ENCODE results near the gene IVD.

Gene IVD

GRCh38 chr15:40461958-40462357 lies 56.4 kb downstream of the IVD start:
- TF ChIP-seq POU6F1 (CRISPR knock-in tag; IDR thresholded peaks at IDR 0.05; ENCODE audit: borderline replicate concordance, low read depth) = no peak
- TF ChIP-seq ZFP30 (CRISPR knock-in tag; IDR thresholded peaks at IDR 0.05) = no peak
- no peak for TF ChIP-seq BACH2 (CRISPR knock-in tag; IDR thresholded peaks at IDR 0.05; ENCODE audit: borderline replicate concordance)
- no peak for TF ChIP-seq CSRNP3 (CRISPR knock-in tag; IDR thresholded peaks at IDR 0.05)
- TF ChIP-seq TSHZ2 (CRISPR knock-in tag; IDR thresholded peaks at IDR 0.05) = no peak
- no peak for TF ChIP-seq GLIS3 (CRISPR knock-in tag; IDR thresholded peaks at IDR 0.05)
- TF ChIP-seq SNAI2 (CRISPR knock-in tag; IDR thresholded peaks at IDR 0.05) = no peak
- no peak for TF ChIP-seq RARB (CRISPR knock-in tag; IDR thresholded peaks at IDR 0.05)
- no peak for TF ChIP-seq OSR1 (CRISPR knock-in tag; IDR thresholded peaks at IDR 0.05)
- TF ChIP-seq ZNF8 (CRISPR knock-in tag; IDR thresholded peaks at IDR 0.05) = no peak
- no peak for TF ChIP-seq ZNF565 (CRISPR knock-in tag; conservative IDR thresholded peaks at IDR 0.05; ENCODE audit: low read depth)
- TF ChIP-seq ISL1 (CRISPR knock-in tag; IDR thresholded peaks at IDR 0.05) = no peak
- TF ChIP-seq ESRRG (CRISPR knock-in tag; IDR thresholded peaks at IDR 0.05) = no peak
- TF ChIP-seq TOX (CRISPR knock-in tag; IDR thresholded peaks at IDR 0.05; ENCODE audit: borderline replicate concordance) = no peak
- TF ChIP-seq CREB5 (CRISPR knock-in tag; IDR thresholded peaks at IDR 0.05; ENCODE audit: low read depth) = no peak
- ATAC-seq = no peak

- no peak for TF ChIP-seq ZNF565 (CRISPR knock-in tag; conservative IDR thresholded peaks at IDR 0.05; ENCODE audit: low read depth)
- no peak for ATAC-seq
Measured at GRCh38 chr15:40463279-40463678, 57.7 kb downstream of the IVD start.

- ATAC-seq = no peak
- TF ChIP-seq TOX (CRISPR knock-in tag; IDR thresholded peaks at IDR 0.05; ENCODE audit: borderline replicate concordance) = no peak
- TF ChIP-seq PATZ1 (CRISPR knock-in tag; IDR thresholded peaks at IDR 0.05; ENCODE audit: borderline replicate concordance) = no peak
- TF ChIP-seq ISL1 (CRISPR knock-in tag; IDR thresholded peaks at IDR 0.05) = no peak
- no peak for TF ChIP-seq ZC3H10 (CRISPR knock-in tag; IDR thresholded peaks at IDR 0.05)
- no peak for TF ChIP-seq CSDC2 (CRISPR knock-in tag; IDR thresholded peaks at IDR 0.05)
- no peak for TF ChIP-seq OSR1 (CRISPR knock-in tag; IDR thresholded peaks at IDR 0.05)
Measured at GRCh38 chr15:40463886-40464545, 58.4 kb downstream of the IVD start.

- ATAC-seq = no peak
- TF ChIP-seq ZFP30 (CRISPR knock-in tag; IDR thresholded peaks at IDR 0.05) = no peak
- no peak for TF ChIP-seq CSRNP3 (CRISPR knock-in tag; IDR thresholded peaks at IDR 0.05)
- no peak for TF ChIP-seq PATZ1 (CRISPR knock-in tag; IDR thresholded peaks at IDR 0.05; ENCODE audit: borderline replicate concordance)
- no peak for TF ChIP-seq RARB (CRISPR knock-in tag; IDR thresholded peaks at IDR 0.05)
- no peak for TF ChIP-seq TOX (CRISPR knock-in tag; IDR thresholded peaks at IDR 0.05; ENCODE audit: borderline replicate concordance)
- no peak for TF ChIP-seq ZNF8 (CRISPR knock-in tag; IDR thresholded peaks at IDR 0.05)
- no peak for TF ChIP-seq CREB5 (CRISPR knock-in tag; IDR thresholded peaks at IDR 0.05; ENCODE audit: low read depth)
- TF ChIP-seq ARNTL (CRISPR knock-in tag; IDR thresholded peaks at IDR 0.05; ENCODE audit: borderline replicate concordance, low read depth) = no peak
- TF ChIP-seq ZNF565 (CRISPR knock-in tag; conservative IDR thresholded peaks at IDR 0.05; ENCODE audit: low read depth) = no peak
- TF ChIP-seq ISL1 (CRISPR knock-in tag; IDR thresholded peaks at IDR 0.05) = no peak
- no peak for TF ChIP-seq ESRRG (CRISPR knock-in tag; IDR thresholded peaks at IDR 0.05)
- no peak for TF ChIP-seq GLIS3 (CRISPR knock-in tag; IDR thresholded peaks at IDR 0.05)
- no peak for TF ChIP-seq CSDC2 (CRISPR knock-in tag; IDR thresholded peaks at IDR 0.05)
Measured at GRCh38 chr15:40464595-40465185, 59.1 kb downstream of the IVD start.
